ENCODE results near the gene SBF2. TPM values are rescaled to one million over a fixed set of nuclear protein-coding genes. Genes with fewer than 3 reads are reported as not detected.

SBF2 gene
- total and polyA plus RNA-seq, 2 of the 13 experiments (the other 11 are each of a cell fraction or from before 2014, with no cell fraction given): 24.0 to 45.8 TPM

- TF ChIP-seq MYC (CRISPR knock-in tag; IDR thresholded peaks at IDR 0.05; ENCODE audit: borderline replicate concordance) (peak; percentile 52; the same call in 1 of the 2 replicates), RNF2 (conservative IDR thresholded peaks at IDR 0.05; ENCODE audit: low read depth) (no peak), THRA (CRISPR knock-in tag; IDR thresholded peaks at IDR 0.05; ENCODE audit: borderline replicate concordance) (no peak), KAT7 (CRISPR knock-in tag; IDR thresholded peaks at IDR 0.05; ENCODE audit: borderline replicate concordance) (no peak), ZNF674 (CRISPR knock-in tag; IDR thresholded peaks at IDR 0.05; ENCODE audit: low read depth) (no peak), ZNF160 (CRISPR knock-in tag; IDR thresholded peaks at IDR 0.05) (no peak), KMT2A (CRISPR knock-in tag; IDR thresholded peaks at IDR 0.05) (no peak), ZBTB20 (CRISPR knock-in tag; IDR thresholded peaks at IDR 0.05; ENCODE audit: borderline replicate concordance, low read depth) (no peak), ERF (CRISPR knock-in tag; IDR thresholded peaks at IDR 0.05) (peak; percentile 50; the same call in 1 of the 2 replicates), PAWR (CRISPR knock-in tag; IDR thresholded peaks at IDR 0.05; ENCODE audit: borderline replicate concordance) (no peak), MAX (IDR thresholded peaks at IDR 0.05) (no peak; the same call in none of the 2 replicates), CENPX (CRISPR knock-in tag; IDR thresholded peaks at IDR 0.05) (no peak), SNAPC4 (CRISPR knock-in tag; IDR thresholded peaks at IDR 0.05) (no peak), SALL1 (CRISPR knock-in tag; IDR thresholded peaks at IDR 0.05) (no peak; the same call in 1 of the 2 replicates), ZNF235 (CRISPR knock-in tag; IDR thresholded peaks at IDR 0.05; ENCODE audit: borderline replicate concordance) (no peak), YEATS2 (CRISPR knock-in tag; IDR thresholded peaks at IDR 0.05; ENCODE audit: borderline replicate concordance) (no peak), NCOA2 (CRISPR knock-in tag; IDR thresholded peaks at IDR 0.05) (peak; percentile 21; the same call in 1 of the 2 replicates), ZNF556 (CRISPR knock-in tag; IDR thresholded peaks at IDR 0.05; ENCODE audit: borderline replicate concordance) (no peak), ZNF337 (CRISPR knock-in tag; IDR thresholded peaks at IDR 0.05; ENCODE audit: borderline replicate concordance, low read depth) (no peak), ZNF292 (CRISPR knock-in tag; IDR thresholded peaks at IDR 0.05; ENCODE audit: borderline replicate concordance, low read depth) (no peak), ZBTB38 (CRISPR knock-in tag; IDR thresholded peaks at IDR 0.05) (no peak), POLR2G (IDR thresholded peaks at IDR 0.05; ENCODE audit: low read depth, low read length) (peak; percentile 58), MIER2 (CRISPR knock-in tag; IDR thresholded peaks at IDR 0.05) (no peak), JUN (CRISPR knock-in tag; IDR thresholded peaks at IDR 0.05) (no peak)
Observed at GRCh38 chr11:10293423-10294289, at the start of gene SBF2 (continued).
